Raji (cell line): ENCODE data around the gene MRNIP.

Experiments
- POLR2A ChIP-seq: IDR thresholded peaks from 2 replicates; pipeline ENCODE4 v1.6.1; 2011; ENCODE audit warnings: low read depth, low read length, control low read depth; ENCODE audit not compliant: insufficient read depth

MRNIP gene

DNA sequence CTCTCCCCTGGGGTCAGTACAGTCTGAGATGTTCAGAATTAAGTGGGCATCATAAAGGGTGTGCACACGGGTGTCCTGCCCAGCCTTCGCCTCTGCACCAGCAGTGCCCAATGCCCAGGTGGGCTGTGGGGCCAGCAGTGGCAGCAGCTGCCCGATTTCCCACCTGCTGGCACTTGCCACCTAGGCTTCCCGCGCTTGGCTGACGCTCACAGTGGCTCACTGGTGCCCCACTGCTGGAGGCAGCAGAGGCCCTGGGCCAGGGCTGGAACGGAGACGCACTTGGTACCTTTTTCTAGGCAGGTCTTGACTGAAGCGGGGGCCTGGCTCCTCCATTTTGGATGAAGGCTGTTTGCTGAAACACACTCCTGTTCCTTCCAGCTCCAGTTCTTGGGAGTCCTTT lies 17.0 kb downstream of the MRNIP start:
- no peak for TF ChIP-seq POLR2A

DNA sequence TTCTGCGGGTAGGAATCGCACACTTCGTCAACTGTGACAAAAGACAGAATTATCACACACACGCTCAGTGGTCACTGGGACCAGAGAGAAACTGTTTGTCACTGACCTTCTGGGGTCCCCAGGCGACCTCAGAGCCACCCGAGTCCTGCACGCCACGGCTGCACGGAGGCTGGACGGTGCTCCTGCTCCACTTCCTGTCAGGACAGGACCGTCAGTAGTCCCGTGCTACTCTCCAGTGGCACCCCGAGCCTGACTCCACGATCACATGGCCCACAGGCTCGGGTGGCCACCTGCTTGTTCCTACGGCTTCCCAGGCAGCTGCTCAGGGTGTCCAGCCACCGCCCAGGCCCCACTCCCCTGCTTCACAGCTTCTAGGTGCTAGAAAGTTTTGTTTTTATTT lies 17.9 kb downstream of the MRNIP start:
- TF ChIP-seq POLR2A = no peak

DNA sequence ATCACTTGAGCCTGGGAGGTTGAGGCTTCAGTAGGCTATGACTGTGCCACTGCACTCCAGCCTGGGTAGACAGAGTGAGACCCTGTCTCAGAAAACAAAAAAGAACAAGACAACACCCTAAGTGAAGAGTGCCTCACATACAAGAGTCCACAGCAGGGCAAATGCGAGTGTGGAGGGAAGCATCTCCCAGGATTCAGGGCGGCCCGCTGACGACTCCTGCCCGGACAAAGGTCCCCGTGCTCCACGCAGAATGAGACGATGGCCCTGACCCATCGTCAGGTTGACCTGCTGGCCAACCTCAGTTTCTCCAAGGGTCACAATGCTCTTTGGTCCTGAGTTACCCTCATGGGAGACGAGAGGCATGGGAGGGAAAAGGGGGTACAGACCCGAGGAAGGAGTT lies 18.3 kb downstream of the MRNIP start:
- TF ChIP-seq POLR2A = no peak

DNA sequence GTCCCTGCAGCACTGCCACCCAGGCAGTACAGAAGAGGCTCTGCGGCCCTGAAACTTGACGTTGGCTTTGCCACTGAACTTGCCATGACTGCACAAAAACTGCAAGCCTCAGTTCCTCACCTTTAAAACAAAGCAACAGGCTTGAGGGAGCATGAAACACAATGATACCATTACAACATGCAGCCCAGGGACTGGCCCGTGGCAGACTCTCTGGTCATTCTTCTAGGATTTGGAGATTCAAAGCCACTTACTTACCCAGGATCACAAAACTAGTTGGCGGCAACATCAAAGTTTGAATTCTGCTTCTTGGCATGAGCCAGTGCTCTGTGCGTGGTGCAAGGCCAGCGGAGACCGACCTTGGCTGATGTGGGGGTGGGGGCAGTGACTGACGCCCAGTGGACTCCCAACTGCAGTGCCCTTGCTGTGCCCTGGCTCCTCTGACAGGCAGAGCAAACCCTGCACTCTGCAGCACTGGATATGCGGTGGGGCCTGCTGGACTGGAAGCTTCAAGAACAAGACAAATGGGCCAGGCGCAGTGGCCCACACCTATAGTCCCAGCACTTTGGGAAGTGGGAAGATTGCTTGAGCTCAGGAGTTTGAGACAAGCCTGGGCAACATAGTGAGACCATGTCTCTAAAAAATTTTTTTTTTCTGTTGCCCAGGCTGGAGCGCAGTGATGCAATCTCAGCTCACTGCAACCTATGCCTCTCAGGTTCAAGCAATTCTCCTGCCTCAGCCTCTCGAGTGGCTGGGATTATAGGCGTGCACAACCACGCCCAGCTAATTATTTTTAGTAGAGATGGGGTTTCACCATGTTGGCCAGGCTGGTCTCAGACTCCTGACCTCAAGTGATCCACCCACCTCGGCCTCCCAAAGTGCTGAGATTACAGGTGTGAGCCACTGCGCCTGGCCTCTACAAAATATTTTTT lies 19.0 kb downstream of the MRNIP start:
- no peak for TF ChIP-seq POLR2A

DNA sequence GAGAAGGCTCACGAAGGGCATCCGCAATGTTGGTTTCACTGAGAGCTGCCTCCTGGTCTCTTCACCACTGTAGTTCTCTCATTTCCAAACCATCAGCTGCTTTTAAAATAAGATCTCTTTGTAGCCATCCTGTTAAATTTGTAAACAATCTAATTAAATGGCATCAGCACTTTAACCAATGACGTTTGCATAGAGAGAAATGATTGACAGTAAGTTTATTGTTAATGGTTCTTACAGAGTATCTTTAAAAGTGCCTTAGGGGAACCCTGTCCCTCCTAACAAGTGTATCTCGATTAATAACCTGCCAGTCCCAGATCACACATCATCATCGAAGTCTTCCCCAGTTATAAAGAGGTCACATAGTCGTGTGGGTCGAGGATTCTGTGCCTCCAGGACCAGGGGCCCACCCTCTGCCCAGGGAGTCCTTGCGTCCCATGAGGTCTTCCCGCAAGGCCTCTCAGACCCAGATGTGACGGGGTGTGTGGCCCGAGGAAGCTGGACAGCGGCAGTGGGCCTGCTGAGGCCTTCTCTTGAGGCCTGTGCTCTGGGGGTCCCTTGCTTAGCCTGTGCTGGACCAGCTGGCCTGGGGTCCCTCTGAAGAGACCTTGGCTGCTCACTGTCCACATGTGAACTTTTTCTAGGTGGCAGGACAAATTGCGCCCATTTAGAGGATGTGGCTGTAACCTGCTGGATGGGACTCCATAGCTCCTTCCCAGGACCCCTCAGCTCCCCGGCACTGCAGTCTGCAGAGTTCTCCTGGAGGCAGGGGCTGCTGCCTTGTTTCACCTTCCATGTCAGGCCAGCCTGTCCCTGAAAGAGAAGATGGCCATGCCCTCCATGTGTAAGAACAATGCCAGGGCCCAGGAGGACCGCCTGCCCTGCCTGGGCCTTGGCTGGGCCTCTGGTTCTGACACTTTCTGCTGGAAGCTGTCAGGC lies 21.3 kb downstream of the MRNIP start:
- no peak for TF ChIP-seq POLR2A

DNA sequence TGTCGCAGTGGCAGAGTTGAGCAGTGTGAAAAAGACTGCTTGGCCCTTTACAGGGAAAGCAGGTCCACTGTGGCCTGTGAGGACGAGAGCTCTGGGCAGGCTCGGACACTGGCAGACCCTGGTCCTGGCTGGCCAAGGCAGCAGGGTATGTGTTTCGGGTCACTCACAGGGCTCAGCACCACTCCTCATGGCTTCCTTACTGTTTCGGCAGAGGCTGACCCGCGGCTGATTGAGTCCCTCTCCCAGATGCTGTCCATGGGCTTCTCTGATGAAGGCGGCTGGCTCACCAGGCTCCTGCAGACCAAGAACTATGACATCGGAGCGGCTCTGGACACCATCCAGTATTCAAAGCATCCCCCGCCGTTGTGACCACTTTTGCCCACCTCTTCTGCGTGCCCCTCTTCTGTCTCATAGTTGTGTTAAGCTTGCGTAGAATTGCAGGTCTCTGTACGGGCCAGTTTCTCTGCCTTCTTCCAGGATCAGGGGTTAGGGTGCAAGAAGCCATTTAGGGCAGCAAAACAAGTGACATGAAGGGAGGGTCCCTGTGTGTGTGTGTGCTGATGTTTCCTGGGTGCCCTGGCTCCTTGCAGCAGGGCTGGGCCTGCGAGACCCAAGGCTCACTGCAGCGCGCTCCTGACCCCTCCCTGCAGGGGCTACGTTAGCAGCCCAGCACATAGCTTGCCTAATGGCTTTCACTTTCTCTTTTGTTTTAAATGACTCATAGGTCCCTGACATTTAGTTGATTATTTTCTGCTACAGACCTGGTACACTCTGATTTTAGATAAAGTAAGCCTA lies 22.2 kb downstream of the MRNIP start:
- TF ChIP-seq POLR2A = no peak

DNA sequence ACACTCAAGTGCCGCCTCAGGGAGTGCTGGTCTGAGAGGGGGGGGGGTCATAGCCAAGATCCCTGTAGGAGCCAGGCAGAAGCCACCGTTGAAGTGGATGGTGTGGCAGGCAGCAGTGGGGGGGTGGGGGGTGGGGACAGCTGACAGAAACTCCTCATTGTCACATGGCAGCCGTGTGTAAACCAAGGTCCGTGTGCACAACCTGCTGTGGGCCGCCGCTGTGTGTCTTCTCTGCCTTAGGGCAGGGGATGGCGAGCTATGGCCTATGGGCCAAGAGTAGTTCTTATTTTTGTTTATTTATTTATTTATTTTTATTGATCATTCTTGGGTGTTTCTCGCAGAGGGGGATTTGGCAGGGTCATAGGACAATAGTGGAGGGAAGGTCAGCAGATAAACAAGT lies 24.5 kb downstream of the MRNIP start:
- TF ChIP-seq POLR2A = no peak

DNA sequence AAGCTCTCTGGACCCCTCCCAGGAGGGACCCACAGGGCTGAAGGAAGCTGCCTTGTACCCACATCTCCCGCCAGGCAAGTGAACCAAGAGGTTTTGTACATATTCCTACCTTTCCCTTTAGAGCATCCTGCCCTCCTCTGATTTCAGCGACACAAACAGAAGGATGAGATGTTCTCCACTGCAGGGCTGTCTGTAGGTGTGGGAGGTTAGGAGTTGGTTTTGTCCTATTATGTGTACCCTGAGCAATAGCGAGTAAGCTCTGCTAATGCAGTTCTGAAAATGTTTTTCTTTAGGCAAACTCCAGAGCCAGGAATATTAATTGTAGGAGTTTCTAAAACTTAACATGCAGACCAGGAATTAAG lies 24.9 kb downstream of the MRNIP start:
- no peak for TF ChIP-seq POLR2A

DNA sequence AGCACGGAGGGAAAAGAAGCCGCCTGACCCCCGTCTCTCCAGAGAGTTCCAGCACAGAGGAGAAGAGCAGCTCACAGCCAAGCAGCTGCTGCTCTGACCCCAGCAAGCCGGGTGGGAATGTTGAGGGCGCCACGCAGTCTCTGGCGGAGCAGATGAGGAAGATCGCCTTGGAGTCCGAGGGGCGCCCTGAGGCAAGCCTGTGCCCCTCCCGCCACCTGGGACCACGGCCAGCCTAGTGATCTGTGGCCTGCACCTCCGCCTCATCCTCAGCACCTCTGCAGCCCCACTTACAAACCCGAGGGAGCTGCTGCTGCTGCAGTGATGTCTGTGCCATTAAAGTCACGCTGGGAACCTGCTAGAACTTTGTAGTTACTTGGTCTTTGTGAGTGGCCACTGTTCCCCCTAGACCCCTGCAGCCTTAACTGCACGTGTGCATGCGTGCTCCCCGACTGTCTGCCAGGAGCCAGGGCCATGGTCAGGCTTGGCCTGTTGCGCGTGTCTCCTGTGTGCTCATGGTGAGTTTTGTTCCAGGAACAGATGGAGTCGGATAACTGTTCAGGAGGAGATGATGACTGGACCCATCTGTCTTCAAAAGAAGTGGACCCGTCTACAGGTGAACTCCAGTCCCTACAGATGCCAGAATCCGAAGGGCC lies 25.4 kb downstream of the MRNIP start:
- no peak for TF ChIP-seq POLR2A

DNA sequence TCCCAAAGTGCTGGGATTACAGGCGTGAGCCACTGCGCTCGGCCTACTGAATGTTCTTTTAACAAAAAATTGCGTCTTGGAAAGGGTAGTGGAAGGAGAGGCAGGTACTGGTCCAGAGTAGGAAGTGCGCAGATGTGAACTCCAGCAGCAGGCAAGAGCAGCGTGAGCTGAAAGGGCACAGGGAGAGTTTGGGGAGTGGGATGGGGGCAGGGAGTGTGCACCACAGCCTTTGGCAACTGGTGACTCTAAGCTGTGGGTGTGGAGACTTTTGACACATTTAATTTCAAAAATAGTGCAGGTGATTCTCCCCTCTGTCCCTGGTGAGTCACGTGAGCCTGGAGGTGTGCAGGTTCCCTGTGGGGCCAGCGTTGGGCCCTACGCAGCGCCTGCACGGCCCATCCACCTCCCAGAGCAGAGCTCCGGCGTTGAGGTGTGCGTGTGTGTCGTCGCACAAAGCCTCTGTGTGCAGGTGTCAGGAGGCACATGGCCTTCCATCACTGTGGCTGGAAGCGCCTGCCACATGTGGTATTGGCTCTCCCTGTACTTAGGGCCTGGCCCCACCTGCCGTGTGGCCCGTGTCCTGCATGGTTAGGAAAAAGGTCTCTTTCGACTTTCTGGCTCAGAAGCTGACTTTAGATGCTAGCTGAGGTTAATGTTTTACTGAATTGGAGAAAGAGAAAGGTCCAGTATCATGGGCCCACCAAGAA lies 26.4 kb downstream of the MRNIP start:
- TF ChIP-seq POLR2A = no peak

DNA sequence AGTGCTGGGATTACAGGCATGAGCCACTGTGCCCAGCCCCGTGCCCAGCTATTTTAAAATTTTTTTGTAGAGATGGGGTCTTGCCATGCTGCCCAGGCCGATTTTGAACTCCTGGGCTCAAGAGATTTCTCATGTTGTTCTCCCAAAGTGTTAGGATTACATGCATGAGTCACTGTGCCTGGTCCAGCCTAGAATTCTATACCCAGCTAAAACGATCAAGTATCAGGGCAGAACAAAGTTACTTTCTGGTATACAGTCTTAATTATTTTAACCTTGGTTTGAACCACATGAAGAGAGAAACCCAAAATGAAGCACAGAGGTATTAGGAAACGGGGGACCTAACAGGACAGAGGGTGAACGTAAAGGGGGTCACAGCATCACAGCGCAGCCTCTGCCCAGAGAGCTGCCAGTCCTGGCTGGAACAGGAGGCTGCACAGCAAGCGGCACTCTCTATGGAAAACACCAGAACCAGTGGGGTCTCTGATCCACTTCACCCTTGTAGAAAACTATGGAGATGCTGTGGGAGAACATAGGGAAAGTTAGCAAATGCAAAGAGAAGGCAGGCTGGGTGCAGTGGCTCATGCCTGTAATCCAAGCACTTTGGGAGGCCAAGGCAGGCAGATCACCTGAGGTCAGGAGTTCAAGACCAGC lies 27.7 kb downstream of the MRNIP start:
- TF ChIP-seq POLR2A = no peak

DNA sequence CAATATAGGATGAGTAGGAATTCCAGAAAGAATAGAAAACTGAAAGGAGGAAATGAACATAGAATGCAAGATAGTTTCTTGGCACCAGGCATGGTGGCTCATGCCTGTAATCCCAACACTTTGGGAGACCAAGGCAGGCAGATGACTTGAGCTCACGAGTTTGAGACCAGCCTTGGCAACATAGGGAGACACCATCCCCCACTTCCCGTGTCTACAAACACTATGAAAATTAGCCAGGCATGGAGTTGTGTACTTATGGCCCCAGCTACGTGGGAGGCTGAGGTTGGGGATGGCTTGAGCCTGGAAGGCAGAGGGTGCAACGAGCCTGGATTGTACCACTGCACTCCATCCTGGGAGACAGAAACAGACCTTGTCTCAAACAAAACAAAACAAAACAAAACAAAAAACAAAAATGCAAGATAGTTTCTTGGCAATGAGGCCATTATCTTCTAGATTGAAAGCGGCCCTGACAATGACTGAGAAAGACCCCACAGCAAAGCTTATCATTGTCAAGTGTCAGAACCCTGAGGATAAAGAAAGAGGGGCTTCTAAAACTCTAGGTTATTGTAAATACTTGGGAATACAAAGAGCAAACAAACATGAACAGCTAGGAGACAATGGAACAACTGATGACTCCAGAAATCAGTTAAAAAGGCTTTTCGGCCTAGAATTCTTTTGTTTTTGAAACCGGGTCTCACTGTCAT lies 28.7 kb downstream of the MRNIP start:
- TF ChIP-seq POLR2A = no peak
